A673 (cell line): ENCODE measurements around the gene BICD2. TPM values are rescaled to one million over a fixed set of nuclear protein-coding genes. Genes with fewer than 3 reads are reported as not detected.

ENCODE experiments used
- BruUV-seq: library from RNA; stranded (reverse); fragments of 400-500 nt; replicated peaks from 2 replicates; lab custom pipeline; 2021; lab: Mats Ljungman, UMichigan
- CTCF ChIA-PET: fragments of 300-600 bp; sonication (Branson Sonifier 250); formaldehyde crosslinking; loops from one replicate; lab custom pipeline; 2022; ENCODE audit warnings: antibody characterized with exemption; lab: Charles Lee
- POLR2A ChIA-PET: fragments of 300-600 bp; sonication (Branson Sonifier 250); formaldehyde crosslinking; loops from one replicate; lab custom pipeline; 2022; ENCODE audit warnings: antibody characterized with exemption; ENCODE audit not compliant: low non-redundant PET; lab: Charles Lee
- DNase-seq: peaks from one replicate; pipeline ENCODE4 v3.0.0-alpha.2; 2015; ENCODE audit warnings: low spot score
- H3K27ac ChIP-seq: fragments of 200-600 bp; sonication (generic); 2 replicates; pipeline ENCODE4 v1.5.1; 2016; ENCODE audit warnings: mixed run types, low read depth, mild to moderate bottlenecking, mixed read lengths, antibody characterized with exemption, low read length; ENCODE audit not compliant: poor library complexity, severe bottlenecking
- H3K27me3 ChIP-seq: fragments of 200-600 bp; sonication (generic); replicated peaks from 2 replicates; pipeline ENCODE4 v1.6.1; 2017; ENCODE audit warnings: mixed run types, low read depth, mild to moderate bottlenecking, mixed read lengths, antibody characterized with exemption, low read length; ENCODE audit not compliant: insufficient read depth, poor library complexity
- H3K36me3 ChIP-seq: fragments of 200-600 bp; sonication (generic); 2 replicates; pipeline ENCODE4 v1.6.1; 2016; ENCODE audit warnings: mixed run types, mild to moderate bottlenecking, mixed read lengths, antibody characterized with exemption, low read length; ENCODE audit not compliant: insufficient read depth, poor library complexity, severe bottlenecking
- H3K4me1 ChIP-seq: fragments of 200-600 bp; sonication (generic); 2 replicates; pipeline ENCODE4 v1.6.1; 2017; ENCODE audit warnings: mixed run types, mild to moderate bottlenecking, mixed read lengths, antibody characterized with exemption, low read length; ENCODE audit not compliant: insufficient read depth, poor library complexity, severe bottlenecking
- H3K4me3 ChIP-seq: fragments of 200-600 bp; sonication (generic); 2 replicates; pipeline ENCODE4 v1.5.1; 2016; ENCODE audit warnings: low read depth, mixed run types, mild to moderate bottlenecking, mixed read lengths, low read length; ENCODE audit not compliant: poor library complexity, severe bottlenecking
- H3K9me3 ChIP-seq: fragments of 200-600 bp; sonication (generic); 2 replicates; pipeline ENCODE4 v1.6.1; 2016; ENCODE audit warnings: mixed run types, low read depth, mild to moderate bottlenecking, mixed read lengths, antibody characterized with exemption, low read length; ENCODE audit not compliant: poor library complexity, severe bottlenecking
- EZH2 ChIP-seq: fragments of 200-600 bp; sonication (generic); IDR thresholded peaks from 2 replicates; pipeline ENCODE4 v1.6.1; 2017; ENCODE audit warnings: borderline replicate concordance, low read depth, mild to moderate bottlenecking, mixed read lengths, antibody characterized with exemption, low read length; ENCODE audit not compliant: poor library complexity, severe bottlenecking
- intact Hi-C: fragments of 100-400 bp; cut with micrococcal nuclease; formaldehyde crosslinking; loops from one replicate; pipeline ENCODE4 v1.10.0; 2022; ENCODE audit not compliant: unreplicated experiment
- total RNA-seq: library from RNA; stranded (reverse); gene quantifications from 2 replicates; pipeline ENCODE4 v1.2.3, GENCODE V29; 2021
- TF ChIP-seq, protein P1 (sequence below): fragments of 300-800, 200-600 bp; sonication (generic); conservative IDR thresholded peaks from 2 replicates; pipeline ENCODE4 v1.5.1; 2017; ENCODE audit warnings: low read depth, mild to moderate bottlenecking, antibody characterized with exemption, low read length, moderate library complexity, mixed read lengths

Gene BICD2
- total RNA-seq, 1 experiment from 2014 or later, result 47.8 TPM

DNA sequence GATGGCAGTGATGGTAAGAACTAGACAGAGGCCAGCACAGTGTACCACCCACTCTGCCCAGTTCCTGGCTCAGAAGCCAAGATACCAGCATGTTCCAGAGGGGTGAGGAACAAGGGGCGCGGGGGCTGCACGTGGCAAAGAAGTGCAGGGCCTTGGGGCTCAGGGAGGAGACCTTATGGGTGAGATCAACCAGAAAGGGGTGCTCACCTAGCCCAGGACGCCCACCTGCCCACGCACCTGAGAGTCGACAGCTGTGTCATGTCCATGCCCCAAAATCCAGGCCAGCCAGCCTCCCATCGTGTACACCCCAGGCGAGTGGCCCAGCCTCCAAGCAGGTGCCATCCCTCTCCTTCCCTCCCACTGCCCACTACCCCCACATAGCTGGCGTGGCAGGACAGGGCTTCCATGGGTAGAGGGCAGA is 34.9 kb downstream of the BICD2 start:
- intact Hi-C loops, result no loop called here
- Histone ChIP-seq H3K4me3 (no peak overlapping the region), H3K27ac (no peak overlapping the region), H3K27me3 (no peaks in the 10 kb centered on the region), H3K4me1 (no peaks in the 10 kb centered on the region), H3K9me3 (no peaks in the 10 kb centered on the region), H3K36me3 (peaks cover 8% of the 10 kb centered on the region)
- TF ChIP-seq, protein P1, sequence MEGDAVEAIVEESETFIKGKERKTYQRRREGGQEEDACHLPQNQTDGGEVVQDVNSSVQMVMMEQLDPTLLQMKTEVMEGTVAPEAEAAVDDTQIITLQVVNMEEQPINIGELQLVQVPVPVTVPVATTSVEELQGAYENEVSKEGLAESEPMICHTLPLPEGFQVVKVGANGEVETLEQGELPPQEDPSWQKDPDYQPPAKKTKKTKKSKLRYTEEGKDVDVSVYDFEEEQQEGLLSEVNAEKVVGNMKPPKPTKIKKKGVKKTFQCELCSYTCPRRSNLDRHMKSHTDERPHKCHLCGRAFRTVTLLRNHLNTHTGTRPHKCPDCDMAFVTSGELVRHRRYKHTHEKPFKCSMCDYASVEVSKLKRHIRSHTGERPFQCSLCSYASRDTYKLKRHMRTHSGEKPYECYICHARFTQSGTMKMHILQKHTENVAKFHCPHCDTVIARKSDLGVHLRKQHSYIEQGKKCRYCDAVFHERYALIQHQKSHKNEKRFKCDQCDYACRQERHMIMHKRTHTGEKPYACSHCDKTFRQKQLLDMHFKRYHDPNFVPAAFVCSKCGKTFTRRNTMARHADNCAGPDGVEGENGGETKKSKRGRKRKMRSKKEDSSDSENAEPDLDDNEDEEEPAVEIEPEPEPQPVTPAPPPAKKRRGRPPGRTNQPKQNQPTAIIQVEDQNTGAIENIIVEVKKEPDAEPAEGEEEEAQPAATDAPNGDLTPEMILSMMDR, result no peak
- no peak for TF ChIP-seq EZH2
- ChIA-PET POLR2A (no interaction called here), CTCF (no interaction called here)
- no TSS peak for BruUV-seq
- no peak for DNase-seq

DNA sequence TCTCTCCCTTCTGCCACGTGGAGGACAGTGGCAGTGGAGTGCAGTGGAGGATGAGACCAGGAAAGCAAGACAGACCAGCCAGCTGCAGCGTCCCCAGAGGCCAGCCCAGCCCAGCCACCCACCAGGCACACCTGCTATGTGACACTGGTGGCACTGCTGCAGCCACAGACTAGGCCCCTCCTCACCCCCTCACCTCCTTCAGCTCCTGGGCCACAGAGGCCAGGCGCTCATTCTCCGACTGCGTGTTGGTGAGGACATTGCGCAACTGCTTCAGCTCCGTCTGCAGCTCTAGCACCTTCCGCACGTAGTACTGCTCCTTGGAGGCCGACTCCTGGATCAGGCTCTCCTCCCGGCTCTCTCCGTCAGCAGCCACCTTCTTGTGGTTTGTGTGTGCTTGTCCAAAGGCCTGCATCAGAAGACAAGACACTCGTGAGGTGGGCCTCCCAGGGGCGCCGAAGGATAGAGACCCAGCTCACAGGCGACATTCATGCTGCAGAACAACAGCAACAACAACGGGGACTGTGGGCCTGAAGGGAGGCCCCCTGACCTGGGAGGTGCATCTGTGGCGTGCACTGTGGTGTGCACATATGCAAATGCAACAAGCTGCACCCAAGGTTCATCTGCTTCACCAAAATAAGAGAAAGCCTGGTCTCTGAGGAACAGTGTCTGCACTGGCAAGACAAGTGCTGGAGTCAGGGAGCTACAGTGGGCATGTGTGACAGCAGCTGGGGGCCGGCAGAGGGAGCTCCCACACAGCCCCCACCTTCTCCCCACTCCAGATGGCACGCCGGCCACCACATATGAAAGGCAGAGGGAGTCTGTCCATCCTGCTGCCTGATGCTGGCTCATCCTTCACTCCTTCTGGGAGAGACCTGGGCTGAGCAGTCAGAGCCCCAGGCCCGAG is 35.5 kb downstream of the BICD2 start:
- no peaks in the 10 kb centered on the region for H3K4me1 ChIP-seq
- H3K27me3 ChIP-seq, result no peaks in the 10 kb centered on the region
- POLR2A ChIA-PET, result no interaction called here
- TF ChIP-seq EZH2, result no peak
- TF ChIP-seq, protein P1, result peak; percentile 35; the same call in 1 of the 2 replicates
- H3K36me3 ChIP-seq, result peaks cover 8% of the 10 kb centered on the region
- CTCF ChIA-PET, result no interaction called here
- DNase-seq, result no peak
- no peak overlapping the region for H3K27ac ChIP-seq
- H3K4me3 ChIP-seq, result no peak overlapping the region
- no peaks in the 10 kb centered on the region for H3K9me3 ChIP-seq
- intact Hi-C loops, result no loop called here
- no TSS peak for BruUV-seq

DNA sequence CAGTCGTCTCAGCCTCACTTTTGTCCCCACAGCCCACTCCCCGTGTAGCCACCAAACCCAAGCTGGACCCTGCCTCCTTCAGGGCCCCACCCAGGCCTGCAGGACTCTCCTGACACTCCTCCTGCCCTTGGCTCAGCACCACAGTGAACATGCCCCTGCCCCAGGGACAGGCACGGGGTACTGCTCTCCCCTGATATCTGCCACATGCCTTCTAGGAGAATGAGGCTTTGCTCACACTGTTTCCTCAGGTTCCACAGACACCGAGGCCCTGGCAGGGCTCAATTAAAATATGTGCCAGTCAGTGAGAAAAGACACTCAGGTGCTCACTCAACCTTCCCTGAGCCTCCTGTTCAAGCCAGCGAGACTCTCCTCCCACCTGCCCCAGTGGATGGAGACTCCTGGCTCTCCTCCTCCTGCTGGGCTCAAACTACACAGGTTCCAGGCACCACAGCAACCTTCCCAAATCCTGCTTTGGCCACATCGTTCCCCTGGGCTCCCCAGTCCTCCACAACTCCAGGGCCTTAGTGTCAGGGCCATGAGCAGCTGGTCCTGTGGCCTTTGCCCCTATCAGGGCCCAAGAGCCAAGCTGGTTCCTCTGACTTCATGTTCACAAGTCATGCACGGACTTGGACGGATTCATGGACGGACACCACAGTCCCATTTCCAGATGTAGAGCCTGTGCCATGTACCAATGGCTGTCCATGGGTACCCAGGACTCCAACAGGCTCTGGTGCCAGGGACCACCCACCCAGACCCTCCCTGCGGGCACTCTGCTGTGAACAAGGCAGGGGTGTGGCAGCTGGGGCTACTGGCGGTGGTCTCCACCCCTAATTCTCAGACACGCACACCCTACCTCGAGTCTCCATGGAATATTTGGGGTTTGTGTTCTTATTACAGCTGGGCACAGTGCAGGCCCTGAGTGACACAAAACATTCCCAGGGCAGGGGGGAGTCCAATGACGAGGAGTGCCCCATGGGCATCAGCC is 36.6 kb downstream of the BICD2 start:
- Histone ChIP-seq H3K36me3 (peaks cover 8% of the 10 kb centered on the region), H3K4me1 (no peaks in the 10 kb centered on the region), H3K27ac (no peak overlapping the region), H3K27me3 (no peaks in the 10 kb centered on the region), H3K9me3 (no peaks in the 10 kb centered on the region), H3K4me3 (no peak overlapping the region)
- intact Hi-C loops, result no loop called here
- no TSS peak for BruUV-seq
- no peak for TF ChIP-seq EZH2
- TF ChIP-seq, protein P1, result no peak
- CTCF ChIA-PET, result no interaction called here
- no peak for DNase-seq
- POLR2A ChIA-PET, result no interaction called here
